ENCODE measurements around the gene DIP2A.

DNA sequence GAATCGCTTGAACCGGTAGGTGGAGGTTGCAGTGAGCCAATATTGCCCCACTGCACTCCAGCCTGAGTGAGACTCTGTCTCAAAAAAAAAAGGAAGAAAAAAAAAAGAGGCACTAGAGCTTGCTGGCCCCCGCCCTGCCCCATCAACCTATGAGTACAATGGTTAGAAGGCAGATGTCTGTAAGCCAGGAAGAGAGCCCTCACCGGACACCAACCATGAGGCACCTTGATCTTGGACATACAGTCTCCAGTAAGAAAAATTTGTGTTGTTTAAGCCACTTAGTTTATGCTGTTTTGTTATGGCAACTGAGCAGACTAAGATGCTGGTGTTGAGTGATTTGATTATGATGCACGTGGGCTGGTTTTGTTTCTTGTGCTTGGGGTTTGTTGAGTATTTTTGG, 34.2 kb downstream of the DIP2A start:
- TF ChIP-seq, protein P1, sequence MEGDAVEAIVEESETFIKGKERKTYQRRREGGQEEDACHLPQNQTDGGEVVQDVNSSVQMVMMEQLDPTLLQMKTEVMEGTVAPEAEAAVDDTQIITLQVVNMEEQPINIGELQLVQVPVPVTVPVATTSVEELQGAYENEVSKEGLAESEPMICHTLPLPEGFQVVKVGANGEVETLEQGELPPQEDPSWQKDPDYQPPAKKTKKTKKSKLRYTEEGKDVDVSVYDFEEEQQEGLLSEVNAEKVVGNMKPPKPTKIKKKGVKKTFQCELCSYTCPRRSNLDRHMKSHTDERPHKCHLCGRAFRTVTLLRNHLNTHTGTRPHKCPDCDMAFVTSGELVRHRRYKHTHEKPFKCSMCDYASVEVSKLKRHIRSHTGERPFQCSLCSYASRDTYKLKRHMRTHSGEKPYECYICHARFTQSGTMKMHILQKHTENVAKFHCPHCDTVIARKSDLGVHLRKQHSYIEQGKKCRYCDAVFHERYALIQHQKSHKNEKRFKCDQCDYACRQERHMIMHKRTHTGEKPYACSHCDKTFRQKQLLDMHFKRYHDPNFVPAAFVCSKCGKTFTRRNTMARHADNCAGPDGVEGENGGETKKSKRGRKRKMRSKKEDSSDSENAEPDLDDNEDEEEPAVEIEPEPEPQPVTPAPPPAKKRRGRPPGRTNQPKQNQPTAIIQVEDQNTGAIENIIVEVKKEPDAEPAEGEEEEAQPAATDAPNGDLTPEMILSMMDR (IDR thresholded peaks at IDR 0.05) = no peak
- TF ChIP-seq POLR2A (IDR thresholded peaks at IDR 0.05) (no peak), POLR2AphosphoS5 (IDR thresholded peaks at IDR 0.05) (no peak)
